ENCODE measurements around the gene NEU3.

Gene NEU3

DNA sequence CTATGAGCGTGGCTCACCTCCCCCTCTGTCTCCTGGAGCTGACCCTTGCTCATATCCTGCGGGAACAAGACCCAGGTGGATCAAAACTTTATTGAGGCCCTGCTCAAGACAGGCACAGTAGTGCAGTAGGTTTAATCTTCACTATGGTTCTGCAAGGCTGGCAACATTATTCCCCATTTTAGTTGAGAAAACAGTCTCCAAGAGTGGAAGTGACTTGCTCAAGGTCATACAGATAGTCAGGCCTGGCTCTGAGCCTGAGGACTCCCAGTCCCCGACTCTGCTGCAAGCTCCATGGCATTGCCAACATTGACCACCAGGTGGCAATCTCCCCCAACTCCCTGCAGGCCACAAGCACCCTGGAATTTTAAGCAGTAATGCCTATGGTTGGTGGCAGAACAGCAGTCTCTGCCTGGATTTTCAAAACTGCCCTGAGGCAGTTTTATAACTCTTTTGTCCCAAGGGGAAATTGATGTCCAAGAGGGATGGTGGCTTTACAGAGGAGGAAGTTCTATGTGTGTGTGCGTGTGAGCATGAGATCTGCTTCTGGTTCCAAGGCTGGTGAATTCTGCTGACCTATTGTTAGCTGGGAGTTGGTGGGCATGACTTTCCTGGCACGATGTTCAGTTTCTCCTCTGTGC, 34.1 kb downstream of the NEU3 start:
- CTCF ChIA-PET = interaction anchor here (0.6 to 8.5 kb wide), 50 partner anchors 11 to 252 kb away, joined by 3 to 98 read pairs (median 5); partner anchors contain the start of genes NEU3, SLCO2B1 and TPBGL
- POLR2A ChIA-PET = no interaction called here
- DNase-seq (ENCODE audit: extremely low spot score) = peak; percentile 83
- TF ChIP-seq CTCF (IDR thresholded peaks at IDR 0.05; ENCODE audit: control extremely low read depth, extremely low read depth, low read depth, missing control alignments) = peak; percentile 97

- TF ChIP-seq CTCF (IDR thresholded peaks at IDR 0.05; ENCODE audit: control extremely low read depth, extremely low read depth, low read depth, missing control alignments) = no peak
- DNase-seq (ENCODE audit: extremely low spot score) = no peak
- CTCF ChIA-PET = interaction anchor here (1.0 to 8.5 kb wide), 31 partner anchors 11 to 247 kb away, joined by 3 to 98 read pairs (median 5); partner anchors contain the start of genes NEU3, SLCO2B1 and TPBGL
- POLR2A ChIA-PET = no interaction called here
Measured at GRCh38 chr11:75023446-75024067, 34.8 kb downstream of the NEU3 start.

DNA sequence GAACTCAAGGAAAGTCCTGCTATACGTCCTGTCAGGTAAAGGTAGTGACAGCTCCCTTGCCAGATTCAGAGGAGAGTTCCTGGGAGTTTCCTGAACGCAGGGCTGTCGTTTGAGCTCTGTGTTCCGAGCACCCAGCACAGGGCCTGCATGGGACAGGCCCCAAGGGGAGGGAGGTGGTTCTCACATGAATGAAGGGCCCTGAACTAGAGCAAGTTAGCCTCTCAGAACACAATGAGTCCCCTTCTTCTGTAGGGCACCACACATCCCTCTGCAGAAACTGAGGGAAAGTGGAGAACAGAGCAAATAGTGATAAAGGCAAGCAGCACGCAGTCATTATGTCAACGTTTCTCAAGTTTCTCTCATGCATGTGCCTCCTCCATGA, 35.3 kb downstream of the NEU3 start:
- DNase-seq (ENCODE audit: extremely low spot score) = no peak
- POLR2A ChIA-PET = no interaction called here
- no peak for TF ChIP-seq CTCF (IDR thresholded peaks at IDR 0.05; ENCODE audit: control extremely low read depth, extremely low read depth, low read depth, missing control alignments)
- CTCF ChIA-PET = interaction anchor here (1.3 to 8.5 kb wide), 13 partner anchors 10 to 226 kb away, joined by 3 to 98 read pairs (median 26); partner anchors contain the start of genes NEU3 and TPBGL

GRCh38 chr11:75024764-75025211, 36.1 kb downstream of the NEU3 start:
- POLR2A ChIA-PET = no interaction called here
- TF ChIP-seq CTCF (IDR thresholded peaks at IDR 0.05; ENCODE audit: control extremely low read depth, extremely low read depth, low read depth, missing control alignments) = no peak
- CTCF ChIA-PET = interaction anchor here (0.9 to 8.5 kb wide), 11 partner anchors 9 to 223 kb away, joined by 3 to 98 read pairs (median 7); no protein-coding TSS in a partner anchor
- DNase-seq (ENCODE audit: extremely low spot score) = no peak

DNA sequence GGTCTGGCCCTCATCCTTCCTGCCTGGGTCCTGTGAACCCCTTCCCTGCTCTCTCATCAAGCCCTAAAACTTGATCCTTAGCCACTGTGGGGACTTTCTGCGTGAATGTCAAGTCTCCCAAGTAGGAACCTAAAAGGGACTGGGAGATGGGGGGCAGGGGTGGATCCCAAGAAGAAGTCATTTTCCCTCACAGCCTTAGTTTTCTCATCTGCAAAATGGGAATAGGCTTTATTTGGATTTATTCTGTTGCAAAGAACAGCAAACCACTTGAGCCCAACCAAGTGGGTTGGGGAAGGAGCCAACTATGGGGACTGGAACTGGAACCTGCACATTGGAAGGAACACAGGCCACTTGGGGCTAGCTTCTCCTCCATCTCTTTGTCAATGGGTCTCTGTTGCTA, 36.8 kb downstream of the NEU3 start:
- TF ChIP-seq CTCF (IDR thresholded peaks at IDR 0.05; ENCODE audit: control extremely low read depth, extremely low read depth, low read depth, missing control alignments) = no peak
- CTCF ChIA-PET = interaction anchor here (0.9 to 8.5 kb wide), 11 partner anchors 9 to 223 kb away, joined by 3 to 98 read pairs (median 7); no protein-coding TSS in a partner anchor
- POLR2A ChIA-PET = no interaction called here
- DNase-seq (ENCODE audit: extremely low spot score) = no peak

GRCh38 chr11:75028321-75028720, 39.6 kb downstream of the NEU3 start:
- CTCF ChIA-PET = interaction anchor here (1.1 to 8.5 kb wide), 5 partner anchors 20 to 221 kb away, joined by 3 to 61 read pairs (median 5); no protein-coding TSS in a partner anchor
- DNase-seq (ENCODE audit: extremely low spot score) = no peak
- POLR2A ChIA-PET = no interaction called here
- TF ChIP-seq CTCF (IDR thresholded peaks at IDR 0.05; ENCODE audit: control extremely low read depth, extremely low read depth, low read depth, missing control alignments) = no peak
